Measurements from ENCODE around the gene SOAT2.
"Not testable (repeated sequence)": the region's sequence is repeated elsewhere in the genome, so short reads cannot be mapped to it uniquely, and the experiment has no call there.

The SOAT2 gene

GRCh38 chr12:53105712-53106439, 2.6 kb downstream of the SOAT2 start:
- DNase-seq (ENCODE audit: low read depth in 2 of 2), result no peak

GRCh38 chr12:53107122-53107521, 3.8 kb downstream of the SOAT2 start:
- no peak for DNase-seq (ENCODE audit: low read depth in 2 of 2)

DNA sequence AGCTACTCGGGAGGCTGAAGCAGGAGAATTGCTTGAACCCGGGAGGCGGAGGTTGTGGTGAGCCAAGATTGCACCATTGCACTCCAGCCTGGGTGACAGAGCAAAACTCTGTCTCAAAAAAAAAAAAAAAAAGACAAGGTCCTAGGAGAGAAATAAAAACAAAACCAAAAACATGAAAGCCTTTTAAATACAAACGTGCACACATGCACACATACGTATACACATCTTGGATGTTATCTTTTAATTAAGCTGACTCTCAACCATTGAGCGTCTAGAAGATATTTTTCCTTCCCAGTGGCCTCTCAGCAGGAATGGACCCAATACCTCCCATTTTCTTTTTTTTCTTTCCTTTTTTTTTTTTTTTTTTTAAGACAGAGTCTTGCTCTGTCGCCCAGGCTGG, 9.1 kb downstream of the SOAT2 start:
- DNase-seq (ENCODE audit: low read depth in 2 of 2), result not testable (repeated sequence)

DNA sequence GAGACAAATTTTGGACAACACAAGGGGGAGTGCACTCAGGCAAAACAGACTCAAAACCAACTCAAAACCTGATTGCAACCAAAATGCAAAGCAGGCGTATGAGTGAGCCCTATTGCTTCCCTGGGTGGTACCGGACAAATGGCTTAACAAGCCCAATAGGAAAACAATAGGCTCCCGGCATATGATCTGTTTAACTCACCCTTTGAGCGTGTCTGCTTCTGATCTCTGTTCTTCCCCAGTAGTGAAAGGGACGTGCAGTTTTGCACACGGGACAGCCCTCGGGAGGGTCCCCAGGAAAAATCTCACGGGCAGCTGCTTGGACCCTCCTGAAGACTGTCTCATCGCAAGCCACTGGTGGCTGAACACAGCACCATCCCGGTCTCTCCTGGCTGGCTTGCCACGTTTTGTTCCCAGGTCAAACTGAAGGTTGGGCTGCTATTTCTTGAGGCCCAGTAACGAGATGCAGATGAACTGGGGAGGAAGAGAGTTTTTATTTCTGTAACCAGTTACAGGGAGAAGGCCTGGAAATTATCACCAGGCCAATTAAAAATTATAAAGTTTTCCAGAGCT, 9.9 kb downstream of the SOAT2 start:
- no peak for DNase-seq (ENCODE audit: low read depth in 2 of 2)

DNA sequence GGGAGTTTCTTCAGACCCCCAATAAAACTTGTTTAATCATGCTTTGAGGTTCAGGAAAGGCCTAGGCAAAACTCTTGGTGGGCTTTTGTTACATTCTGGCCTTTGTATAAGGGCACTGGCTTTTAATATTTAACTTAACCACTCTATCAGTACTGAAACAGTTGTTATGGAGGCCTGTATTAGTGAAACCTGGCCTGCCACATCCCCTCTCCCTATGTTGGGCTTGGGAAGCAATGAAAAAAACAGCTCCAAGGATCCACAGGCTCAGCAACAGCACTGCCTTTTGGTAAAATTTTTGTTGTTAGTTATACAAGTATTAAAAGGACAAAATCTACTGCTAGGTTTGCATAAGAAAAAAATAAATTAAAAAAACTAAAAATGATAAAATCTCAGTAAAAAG, 10.7 kb downstream of the SOAT2 start:
- DNase-seq (ENCODE audit: low read depth in 2 of 2), result no peak

- no peak for DNase-seq (ENCODE audit: low read depth in 2 of 2)
These were observed 12.0 kb downstream of the SOAT2 start for GRCh38 chr12:53115112-53115890.

DNA sequence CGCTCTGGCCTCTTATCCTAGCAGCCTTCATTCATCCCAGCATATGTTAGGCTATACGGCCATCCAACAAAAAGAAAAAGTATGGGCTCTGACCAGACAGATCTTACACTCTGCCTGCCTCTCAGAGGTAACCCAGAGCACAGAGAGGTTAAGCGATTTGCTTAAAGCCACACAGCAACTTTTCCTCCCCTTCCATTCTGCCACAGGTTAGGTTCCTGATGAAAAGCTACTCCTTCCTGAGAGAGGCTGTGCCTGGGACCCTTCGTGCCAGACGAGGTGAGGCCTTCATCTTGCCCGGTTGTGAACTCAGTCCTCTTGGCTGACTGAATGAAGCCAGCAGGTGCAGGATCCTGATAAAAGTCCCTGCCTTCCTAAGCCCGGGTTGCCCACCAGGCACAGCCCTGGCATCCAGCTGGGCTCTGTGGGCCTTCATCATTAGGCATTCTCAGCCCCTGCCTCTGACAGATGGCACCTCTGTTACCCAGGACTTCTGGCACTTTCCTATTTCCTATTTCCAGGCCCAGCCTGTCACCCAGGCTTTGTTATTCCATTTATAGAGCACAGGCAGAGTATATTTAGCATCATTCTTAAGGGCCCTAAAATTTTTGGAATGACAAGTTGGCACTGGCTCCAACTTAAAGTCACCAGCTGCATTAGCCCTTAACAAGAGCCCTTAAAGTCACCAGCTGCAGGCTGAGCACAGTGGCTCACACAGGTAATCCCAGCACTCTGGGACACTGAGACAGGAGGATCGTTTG, 12.8 kb downstream of the SOAT2 start:
- no peak for DNase-seq (ENCODE audit: low read depth in 2 of 2)

GRCh38 chr12:53118751-53119300, 15.5 kb downstream of the SOAT2 start:
- DNase-seq (ENCODE audit: low read depth in 2 of 2), result no peak

- no peak for DNase-seq (ENCODE audit: low read depth in 2 of 2)
These were observed 17.6 kb downstream of the SOAT2 start for GRCh38 chr12:53120685-53121525.

GRCh38 chr12:53122961-53123468, 19.7 kb downstream of the SOAT2 start:
- no peak for DNase-seq (ENCODE audit: low read depth in 2 of 2)

DNA sequence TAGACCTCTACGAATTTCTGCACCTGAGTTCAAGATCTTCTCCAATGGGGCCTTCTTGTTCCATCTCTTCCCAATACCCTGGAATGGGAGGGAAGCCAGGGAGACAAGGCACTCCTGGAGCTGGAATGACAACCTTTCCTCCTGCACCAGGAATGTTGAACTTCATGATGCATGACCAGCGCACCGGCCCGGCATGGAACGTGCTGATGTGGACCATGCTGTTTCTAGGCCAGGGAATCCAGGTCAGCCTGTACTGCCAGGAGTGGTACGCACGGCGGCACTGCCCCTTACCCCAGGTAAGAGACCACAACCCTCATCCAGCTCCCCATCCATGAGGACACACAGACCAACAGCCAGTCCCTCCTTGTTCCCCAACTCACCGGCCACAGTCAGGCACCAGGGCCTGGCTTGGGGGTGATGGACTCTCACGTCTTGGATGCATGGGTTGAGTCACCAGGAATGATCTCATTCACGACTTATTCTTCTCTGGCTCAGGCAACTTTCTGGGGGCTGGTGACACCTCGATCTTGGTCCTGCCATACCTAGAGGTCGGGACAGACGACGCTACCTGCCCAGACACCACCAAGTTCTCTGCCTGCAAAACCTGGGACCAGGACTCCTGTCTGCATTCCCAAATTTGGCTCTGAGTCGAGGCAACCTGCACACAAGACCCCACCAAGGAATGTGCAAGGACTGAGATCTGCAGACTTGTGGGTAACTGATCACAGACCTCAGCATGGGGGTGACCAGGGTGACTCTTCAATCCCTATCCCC, 20.5 kb downstream of the SOAT2 start:
- DNase-seq (ENCODE audit: low read depth in 2 of 2), result no peak

DNA sequence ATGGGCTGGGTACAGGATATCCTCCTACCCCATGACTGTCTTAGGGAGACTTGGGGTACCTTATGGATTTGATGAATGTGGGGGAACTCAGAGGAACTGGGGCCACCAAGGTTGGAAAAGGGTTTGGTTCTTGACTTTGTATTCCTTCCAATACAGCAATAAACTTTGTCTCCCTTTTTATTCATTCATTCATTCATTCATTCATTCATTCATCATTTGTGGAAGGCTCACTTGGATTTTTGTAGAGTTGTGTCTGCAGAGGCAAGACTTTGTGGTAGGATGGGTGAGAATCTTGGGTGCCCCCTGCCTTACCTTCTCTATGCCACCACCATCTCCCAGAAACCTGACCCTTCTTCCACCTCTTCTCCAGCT, 21.1 kb downstream of the SOAT2 start:
- DNase-seq (ENCODE audit: low read depth in 2 of 2), result no peak

GRCh38 chr12:53127169-53127568, 23.9 kb downstream of the SOAT2 start:
- no peak for DNase-seq (ENCODE audit: low read depth in 2 of 2)

- no peak for DNase-seq (ENCODE audit: low read depth in 2 of 2)
These were observed 25.7 kb downstream of the SOAT2 start for GRCh38 chr12:53128780-53129569.

DNA sequence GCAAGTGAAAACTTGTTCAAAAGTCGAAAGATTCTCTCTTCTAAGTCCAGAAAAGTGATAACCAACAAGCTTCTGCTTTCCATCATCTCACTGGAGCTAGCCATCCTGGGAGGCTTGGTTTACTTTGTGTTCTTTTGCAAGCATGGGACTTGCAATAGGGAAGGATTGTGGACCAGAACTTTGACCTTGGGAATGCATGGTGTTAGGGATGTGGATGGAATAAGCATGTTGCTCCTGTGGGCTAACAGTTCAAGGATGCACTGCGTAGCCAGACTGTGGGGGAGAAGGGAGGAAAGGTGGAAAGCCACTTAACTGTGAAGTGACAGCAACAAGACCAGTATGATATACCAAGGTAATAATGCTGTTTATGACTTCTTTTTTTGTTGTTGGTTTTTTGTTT, 28.6 kb downstream of the SOAT2 start:
- no peak for DNase-seq (ENCODE audit: low read depth in 2 of 2)

- no peak for DNase-seq (ENCODE audit: low read depth in 2 of 2)
These were observed 30.4 kb downstream of the SOAT2 start for GRCh38 chr12:53133722-53134121.

GRCh38 chr12:53143355-53143754, 40.1 kb downstream of the SOAT2 start:
- DNase-seq (ENCODE audit: low read depth in 2 of 2), result no peak

DNA sequence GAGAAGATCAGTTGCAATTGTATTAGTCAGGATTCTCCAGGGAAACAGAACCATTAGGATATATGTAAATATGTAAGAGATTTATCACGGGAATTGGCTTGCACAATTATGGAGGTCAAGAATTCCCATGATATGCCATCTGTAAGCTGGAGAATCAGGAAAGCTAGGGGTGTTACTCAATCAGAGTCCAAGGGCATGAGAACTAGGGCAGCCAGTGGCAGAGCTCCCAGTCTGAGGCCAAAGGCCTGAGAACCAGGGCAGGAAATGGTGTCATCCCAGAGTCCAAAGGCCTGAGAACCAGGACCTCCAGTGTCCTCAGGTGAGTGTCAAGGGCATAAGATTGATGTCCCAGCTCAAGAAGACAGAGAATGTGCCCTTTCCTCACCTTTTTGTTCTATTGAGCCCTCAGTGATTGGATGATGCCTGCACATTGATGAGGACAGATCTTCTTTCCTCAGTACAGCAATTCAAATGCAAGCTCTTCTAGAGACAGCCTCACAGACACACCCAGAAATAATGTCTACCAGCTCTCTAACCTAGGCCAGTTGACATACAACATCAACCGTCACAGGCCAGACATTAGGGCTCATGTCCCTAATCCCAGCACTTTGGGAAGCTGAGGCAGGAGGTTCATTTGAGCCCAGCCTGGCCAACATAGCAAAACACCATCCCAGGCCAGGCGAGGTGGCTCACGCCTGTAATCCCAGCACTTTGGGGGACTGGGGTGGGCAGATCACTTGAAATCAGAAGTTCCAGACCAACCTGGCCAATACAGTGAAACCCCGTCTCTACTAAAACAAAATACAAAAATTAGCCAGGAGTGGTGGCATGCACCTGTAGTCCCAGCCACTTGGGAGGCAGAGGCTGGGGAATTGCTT, 42.3 kb downstream of the SOAT2 start:
- no peak for DNase-seq (ENCODE audit: low read depth in 2 of 2)

Data from stimulated activated CD4-positive, alpha-beta T cell treated with anti-CD3 and anti-CD28 coated beads, Interleukin-4, amount 100 ng/mL, for 48 hours (primary cell).